PFSK-1 (cell line): Measurements from ENCODE around the gene HGF.

Experiments used
- POLR2AphosphoS5 ChIP-seq: IDR thresholded peaks from 2 replicates; pipeline ENCODE4 v1.6.1; 2012; ENCODE audit warnings: low read depth, mild to moderate bottlenecking, control low read depth, low read length, moderate library complexity
- SIN3A ChIP-seq: IDR thresholded peaks from 2 replicates; pipeline ENCODE4 v1.6.1; 2012; ENCODE audit warnings: mild to moderate bottlenecking, low read length, moderate library complexity, borderline replicate concordance; ENCODE audit not compliant: insufficient read depth

DNA sequence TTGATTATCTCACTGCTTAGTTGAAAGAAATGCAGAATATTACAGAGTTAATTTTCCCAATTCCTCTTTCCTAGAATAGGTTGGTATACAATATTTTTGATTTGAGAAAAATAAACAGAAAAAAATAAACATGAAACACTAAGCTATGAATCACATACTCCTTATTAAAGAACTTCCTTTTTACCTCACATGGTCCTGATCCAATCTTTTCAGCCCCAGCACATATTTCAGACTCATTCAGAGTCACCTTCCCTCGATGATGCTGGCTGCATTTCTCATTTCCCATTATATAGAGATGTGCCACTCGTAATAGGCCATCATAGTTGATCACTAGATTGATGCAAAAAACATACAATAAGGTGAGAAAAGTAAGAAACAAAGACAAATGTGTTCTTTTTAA is 64.6 kb downstream of the HGF start:
- no peak for TF ChIP-seq SIN3A
- TF ChIP-seq POLR2AphosphoS5, result no peak
